Bronchial epithelial cell (primary cell): ENCODE measurements around the gene ABCF1. TPM values are rescaled to one million over a fixed set of nuclear protein-coding genes. Genes with fewer than 3 reads are reported as not detected.
"Not testable (repeated sequence)": the region's sequence is repeated elsewhere in the genome, so short reads cannot be mapped to it uniquely, and the experiment has no call there.

Experiments
- DNase-seq: peaks from one replicate; pipeline ENCODE4 v3.0.0-alpha.2; 2010; ENCODE audit warnings: low read depth
- FAIRE-seq: peaks from 2 replicates; lab custom pipeline; 2011; peaks lifted over from hg19 to GRCh38; lab: Jason Lieb, UNC
- H3K27me3 ChIP-seq: 2 replicates; pipeline ENCODE4 v1.5.1; 2011; ENCODE audit warnings: low read length; ENCODE audit not compliant: control insufficient read depth, insufficient read depth
- H3K36me3 ChIP-seq: 2 replicates; pipeline ENCODE4 v1.5.1; 2011; ENCODE audit warnings: low read length; ENCODE audit not compliant: control insufficient read depth, insufficient read depth
- H3K4me3 ChIP-seq: 2 replicates; pipeline ENCODE4 v1.5.1; 2011; ENCODE audit warnings: mild to moderate bottlenecking, low read depth, low read length, control low read depth
- CTCF ChIP-seq: IDR thresholded peaks from 2 replicates; pipeline ENCODE4 v1.5.1; 2011; ENCODE audit warnings: mild to moderate bottlenecking, moderate library complexity, low read length, control low read depth, inconsistent platforms; ENCODE audit not compliant: insufficient read depth, severe bottlenecking
- total RNA-seq: library from RNA; depleted of rRNA; stranded (reverse); fragments of >200 nt; gene quantifications from 2 replicates; pipeline ENCODE4 v1.2.1, GENCODE V29; 2014

Gene ABCF1
- total RNA-seq, 1 donor from 2014 or later = 31.9 TPM

- no peak for FAIRE-seq
- Histone ChIP-seq H3K36me3 (peaks cover 15% of the 10 kb centered on the region), H3K4me3 (no peak overlapping the region), H3K27me3 (no peaks in the 10 kb centered on the region)
- TF ChIP-seq CTCF = no peak
- peak; percentile 90 for DNase-seq
Measured at GRCh38 chr6:30591008-30591407, 19.8 kb downstream of the ABCF1 start.

- no peaks in the 10 kb centered on the region for H3K27me3 ChIP-seq
- DNase-seq = no peak
- no peak for FAIRE-seq
- peaks cover 9% of the 10 kb centered on the region for H3K36me3 ChIP-seq
- TF ChIP-seq CTCF = no peak
- H3K4me3 ChIP-seq = no peak overlapping the region
Measured at GRCh38 chr6:30592287-30592686, 21.0 kb downstream of the ABCF1 start.

GRCh38 chr6:30597315-30598144 is 26.3 kb downstream of the ABCF1 start:
- peak; percentile 71 for TF ChIP-seq CTCF
- peaks cover 12% of the 10 kb centered on the region for H3K36me3 ChIP-seq
- FAIRE-seq (peak; percentile 40), DNase-seq (peak; percentile 75)
- H3K4me3 ChIP-seq, H3K27me3 ChIP-seq: not testable (repeated sequence)

GRCh38 chr6:30598912-30599624 is 27.8 kb downstream of the ABCF1 start:
- DNase-seq (no peak), FAIRE-seq (no peak)
- no peak for TF ChIP-seq CTCF
- Histone ChIP-seq H3K4me3 (no peak overlapping the region), H3K27me3 (no peaks in the 10 kb centered on the region), H3K36me3 (peaks cover 19% of the 10 kb centered on the region)

- Histone ChIP-seq H3K36me3 (peaks cover 24% of the 10 kb centered on the region), H3K4me3 (no peak overlapping the region), H3K27me3 (no peaks in the 10 kb centered on the region)
- FAIRE-seq (no peak), DNase-seq (no peak)
- no peak for TF ChIP-seq CTCF
Measured at GRCh38 chr6:30599625-30600324, 28.5 kb downstream of the ABCF1 start.
